SH-SY5Y (cell line): ENCODE data around the gene CUL1.

Source experiments
- GATA2 ChIP-seq: IDR thresholded peaks from 2 replicates; pipeline ENCODE4 v1.6.1; 2011; ENCODE audit warnings: mild to moderate bottlenecking, low read depth, low read length
- GATA3 ChIP-seq: IDR thresholded peaks from 2 replicates; pipeline ENCODE4 v1.6.1; 2011; ENCODE audit warnings: low read depth, mild to moderate bottlenecking, low read length, moderate library complexity

DNA sequence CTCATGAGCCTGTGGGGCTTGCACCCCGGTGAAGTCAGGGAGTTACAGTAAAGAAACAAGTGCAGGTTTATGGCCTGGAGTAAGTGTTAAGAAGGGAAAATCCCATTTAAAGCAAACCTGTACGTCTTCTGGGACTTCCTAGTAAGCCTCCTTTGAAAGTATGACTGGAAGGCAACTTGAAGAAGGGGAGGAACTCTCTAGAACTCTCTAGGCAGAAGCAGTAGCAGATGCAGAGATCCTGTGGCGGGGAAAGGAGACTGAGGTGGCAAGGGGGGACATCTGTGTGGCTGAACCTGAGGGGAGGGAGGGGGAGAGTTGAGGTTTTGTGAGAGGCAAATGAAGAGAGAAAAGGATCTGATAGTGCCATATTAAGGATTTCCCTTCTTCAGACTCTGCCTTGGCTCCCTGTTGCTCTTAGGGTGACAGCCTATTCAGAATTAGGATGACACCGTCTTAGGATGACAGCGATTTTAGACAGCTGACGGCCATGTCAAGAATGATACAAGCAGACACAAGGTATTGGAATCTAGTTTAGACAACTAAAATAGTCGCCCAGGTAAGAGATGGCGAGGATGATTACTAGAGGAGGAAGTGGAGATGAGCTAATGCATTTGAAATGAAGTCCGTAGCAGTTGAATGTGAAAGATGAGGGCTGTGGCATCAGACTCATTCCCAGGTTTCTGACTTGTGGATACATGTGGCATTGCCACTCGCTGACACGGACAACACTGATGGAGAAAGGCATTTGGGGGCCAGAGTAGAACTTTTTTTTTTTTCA is 29.0 kb downstream of the CUL1 start:
- TF ChIP-seq GATA3 (no peak), GATA2 (no peak)
